Fibroblast of peridontal ligament (primary cell): Measurements from ENCODE around the gene ZBTB32.

Experiments used
- DNase-seq: peaks from one replicate; pipeline ENCODE4 v3.0.0-alpha.2; 2010; ENCODE audit errors: extremely low read depth

ZBTB32 gene

GRCh38 chr19:35752746-35753350, 48.5 kb downstream of the ZBTB32 start:
- no peak for DNase-seq

- DNase-seq, result no peak
Measured at GRCh38 chr19:35753634-35754369, 49.4 kb downstream of the ZBTB32 start.

- DNase-seq, result no peak
Measured at GRCh38 chr19:35754370-35755130, 50.2 kb downstream of the ZBTB32 start.

GRCh38 chr19:35755131-35755549, 50.8 kb downstream of the ZBTB32 start:
- no peak for DNase-seq

GRCh38 chr19:35755550-35756376, 51.4 kb downstream of the ZBTB32 start:
- DNase-seq, result no peak

- DNase-seq, result peak; percentile 36
Measured at GRCh38 chr19:35756377-35757230, 52.2 kb downstream of the ZBTB32 start, which contains the start of gene HSPB6. Gene HSPB6 (minus strand): TSS chr19:35757029. CDS start chr19:35757008, 21 bp downstream.

GRCh38 chr19:35757231-35757748, 52.9 kb downstream of the ZBTB32 start:
- peak; percentile 95 for DNase-seq

GRCh38 chr19:35757749-35758608, 53.6 kb downstream of the ZBTB32 start, which contains the start of gene PROSER3:
Gene PROSER3 (plus strand): TSS chr19:35758176. CDS start chr19:35758216, 40 bp downstream.
- DNase-seq, result peak; percentile 100

- DNase-seq, result no peak
Measured at GRCh38 chr19:35759697-35760096, 55.3 kb downstream of the ZBTB32 start.

- DNase-seq, result no peak
Measured at GRCh38 chr19:35760711-35761349, 56.5 kb downstream of the ZBTB32 start.

- no peak for DNase-seq
Measured at GRCh38 chr19:35764432-35765315, 60.3 kb downstream of the ZBTB32 start.
